Coronary artery (tissue), 2 donors: Measurements from ENCODE around the gene SOWAHA.

Experiments used
- DNase-seq: peaks from one replicate; pipeline ENCODE4 v3.0.0-alpha.2; 2017; ENCODE audit warnings: low spot score
- H3K27ac ChIP-seq, 2 donors: fragments of 200-600 bp; sonication (generic); one replicate each; pipeline ENCODE4 v1.5.1; 2016 to 2019
- H3K4me3 ChIP-seq: fragments of 200-600 bp; sonication (generic); 2 replicates; pipeline ENCODE4 v1.5.1; 2016; ENCODE audit warnings: mild to moderate bottlenecking, moderate library complexity
- TF ChIP-seq, protein P1 (sequence below): fragments of 200-600 bp; sonication (generic); IDR thresholded peaks from one replicate; pipeline ENCODE4 v1.5.1; 2019; ENCODE audit warnings: antibody characterized with exemption

The SOWAHA gene

DNA sequence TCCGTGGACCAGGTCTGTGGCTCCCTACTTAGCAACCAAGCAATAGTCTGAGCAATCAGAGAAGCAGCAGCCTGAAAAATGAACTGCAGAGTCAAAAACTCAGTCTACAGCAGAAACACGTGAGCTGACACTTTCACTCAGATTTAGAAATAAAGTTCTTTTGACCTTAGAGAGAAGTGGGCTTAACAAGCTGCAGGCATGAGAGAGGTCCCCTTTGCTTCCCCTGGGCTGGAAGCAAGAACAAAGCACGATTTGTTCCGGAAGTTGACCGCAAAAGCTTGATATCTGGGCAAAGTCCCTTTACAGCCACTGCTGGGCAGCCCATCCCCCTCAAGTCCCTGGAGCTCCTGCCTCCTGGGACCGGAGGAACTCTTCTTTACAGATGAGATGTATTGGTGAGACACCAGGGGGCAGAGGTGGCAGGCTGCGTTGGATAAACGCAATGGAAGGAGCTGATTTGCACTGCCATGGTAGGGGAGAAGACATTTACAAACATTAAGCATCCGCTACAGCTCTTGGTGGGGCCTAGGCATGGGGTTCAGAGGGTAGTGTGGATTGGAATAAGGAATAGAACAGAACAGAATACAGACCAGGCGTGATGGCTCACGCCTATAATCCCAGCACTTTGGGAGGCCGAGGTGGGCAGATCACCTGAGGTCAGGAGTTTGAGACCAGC lies 5.8 kb upstream of the SOWAHA start:
- TF ChIP-seq, protein P1, sequence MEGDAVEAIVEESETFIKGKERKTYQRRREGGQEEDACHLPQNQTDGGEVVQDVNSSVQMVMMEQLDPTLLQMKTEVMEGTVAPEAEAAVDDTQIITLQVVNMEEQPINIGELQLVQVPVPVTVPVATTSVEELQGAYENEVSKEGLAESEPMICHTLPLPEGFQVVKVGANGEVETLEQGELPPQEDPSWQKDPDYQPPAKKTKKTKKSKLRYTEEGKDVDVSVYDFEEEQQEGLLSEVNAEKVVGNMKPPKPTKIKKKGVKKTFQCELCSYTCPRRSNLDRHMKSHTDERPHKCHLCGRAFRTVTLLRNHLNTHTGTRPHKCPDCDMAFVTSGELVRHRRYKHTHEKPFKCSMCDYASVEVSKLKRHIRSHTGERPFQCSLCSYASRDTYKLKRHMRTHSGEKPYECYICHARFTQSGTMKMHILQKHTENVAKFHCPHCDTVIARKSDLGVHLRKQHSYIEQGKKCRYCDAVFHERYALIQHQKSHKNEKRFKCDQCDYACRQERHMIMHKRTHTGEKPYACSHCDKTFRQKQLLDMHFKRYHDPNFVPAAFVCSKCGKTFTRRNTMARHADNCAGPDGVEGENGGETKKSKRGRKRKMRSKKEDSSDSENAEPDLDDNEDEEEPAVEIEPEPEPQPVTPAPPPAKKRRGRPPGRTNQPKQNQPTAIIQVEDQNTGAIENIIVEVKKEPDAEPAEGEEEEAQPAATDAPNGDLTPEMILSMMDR, result no peak
- Histone ChIP-seq H3K4me3 (no peak overlapping the region), H3K27ac (no peak overlapping the region)
- DNase-seq, result no peak

DNA sequence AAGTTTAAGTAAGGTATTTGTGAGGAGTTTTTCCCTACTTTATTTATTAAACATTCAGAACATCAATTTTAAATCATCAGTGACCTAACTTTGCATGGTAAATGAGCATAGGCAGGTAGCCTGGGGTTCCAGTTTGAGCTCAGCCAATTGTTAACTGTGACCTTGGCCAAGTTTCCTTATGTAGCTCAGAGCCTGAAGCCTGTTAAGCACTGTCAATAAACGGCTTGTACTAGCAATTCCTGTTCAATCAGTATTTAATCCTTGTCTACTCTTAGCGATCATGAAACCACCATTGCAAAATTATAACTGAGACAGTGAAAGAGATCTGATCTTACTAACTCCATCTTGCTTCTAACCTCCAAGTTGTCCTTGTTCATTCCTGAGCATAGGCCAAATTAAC lies 4.7 kb upstream of the SOWAHA start:
- DNase-seq, result no peak
- Histone ChIP-seq H3K4me3 (no peak overlapping the region), H3K27ac (no peak overlapping the region)
- TF ChIP-seq, protein P1, result no peak

DNA sequence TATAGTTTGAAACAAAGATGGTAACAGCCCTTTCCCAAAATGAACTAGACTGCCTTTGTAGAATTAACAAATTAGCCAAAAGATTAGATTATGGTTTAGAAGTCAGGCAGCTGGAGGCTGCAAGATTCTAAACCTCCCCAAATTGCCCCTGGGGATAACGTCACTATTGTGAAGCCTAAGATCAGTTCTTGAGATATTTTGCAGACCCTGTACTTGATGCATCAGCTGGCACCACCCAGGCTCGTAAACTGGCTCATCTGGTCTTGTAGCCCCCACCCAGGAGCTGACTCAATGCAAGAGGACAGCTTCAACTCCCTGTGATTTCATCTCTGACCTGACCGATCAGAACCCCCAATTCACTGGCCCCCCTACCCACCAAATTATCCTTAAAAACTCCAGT lies 4.2 kb upstream of the SOWAHA start:
- no peak for DNase-seq
- Histone ChIP-seq H3K27ac (no peak overlapping the region), H3K4me3 (no peak overlapping the region)
- TF ChIP-seq, protein P1, result no peak

DNA sequence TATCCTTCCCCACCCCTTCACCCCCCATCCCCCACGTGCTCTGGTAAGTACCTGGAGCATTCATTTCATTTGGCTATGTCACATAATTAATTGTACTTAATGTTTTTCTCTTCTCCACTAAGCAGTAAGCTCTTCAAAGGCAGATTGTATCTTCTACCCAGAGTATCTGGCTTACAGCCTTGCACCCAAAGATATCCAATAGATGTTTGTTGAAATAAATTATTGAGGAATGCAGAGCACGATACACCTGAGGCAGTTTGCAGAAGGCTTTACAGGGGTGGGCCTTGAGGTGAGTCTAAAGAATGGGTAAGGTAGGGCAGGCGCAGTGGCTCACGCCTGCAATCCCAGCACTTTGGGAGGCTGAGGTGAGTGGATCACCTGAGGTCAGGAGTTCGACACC lies 2.5 kb upstream of the SOWAHA start:
- no peak for DNase-seq
- Histone ChIP-seq H3K27ac (no peak overlapping the region), H3K4me3 (no peak overlapping the region)
- TF ChIP-seq, protein P1, result no peak

DNA sequence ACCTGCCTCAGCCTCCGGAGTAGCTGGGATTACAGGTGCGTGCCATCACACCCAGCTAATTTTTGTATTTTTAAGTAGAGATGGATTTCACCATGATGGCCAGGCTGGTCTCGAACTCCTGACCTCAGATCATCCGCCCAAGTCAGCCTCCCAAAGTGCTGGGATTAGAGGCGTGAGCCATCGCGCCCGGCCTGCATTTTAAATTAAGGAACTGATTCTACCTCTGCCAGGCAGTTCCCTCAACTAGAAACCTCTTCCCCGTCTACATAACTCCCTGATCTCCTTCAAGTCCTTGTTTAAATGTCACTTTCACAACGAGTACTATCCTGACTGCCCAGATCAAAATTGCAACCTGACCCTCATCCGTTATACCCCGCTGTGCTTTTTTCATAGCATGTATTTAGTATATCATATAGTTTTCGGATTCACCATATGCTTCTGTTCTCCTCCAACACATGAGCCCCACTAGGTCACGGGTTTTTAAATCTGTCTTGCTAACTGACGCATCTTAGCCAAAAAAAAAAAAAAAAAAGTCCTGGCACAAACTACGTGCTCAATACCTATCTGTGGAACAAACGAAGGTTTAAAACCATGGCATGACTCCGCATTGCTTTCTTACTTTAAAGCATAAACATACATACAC lies 858 bp upstream of the SOWAHA start:
- DNase-seq, result no peak
- TF ChIP-seq, protein P1, result no peak
- H3K4me3 ChIP-seq, result no peak overlapping the region
- no peak overlapping the region for H3K27ac ChIP-seq

DNA sequence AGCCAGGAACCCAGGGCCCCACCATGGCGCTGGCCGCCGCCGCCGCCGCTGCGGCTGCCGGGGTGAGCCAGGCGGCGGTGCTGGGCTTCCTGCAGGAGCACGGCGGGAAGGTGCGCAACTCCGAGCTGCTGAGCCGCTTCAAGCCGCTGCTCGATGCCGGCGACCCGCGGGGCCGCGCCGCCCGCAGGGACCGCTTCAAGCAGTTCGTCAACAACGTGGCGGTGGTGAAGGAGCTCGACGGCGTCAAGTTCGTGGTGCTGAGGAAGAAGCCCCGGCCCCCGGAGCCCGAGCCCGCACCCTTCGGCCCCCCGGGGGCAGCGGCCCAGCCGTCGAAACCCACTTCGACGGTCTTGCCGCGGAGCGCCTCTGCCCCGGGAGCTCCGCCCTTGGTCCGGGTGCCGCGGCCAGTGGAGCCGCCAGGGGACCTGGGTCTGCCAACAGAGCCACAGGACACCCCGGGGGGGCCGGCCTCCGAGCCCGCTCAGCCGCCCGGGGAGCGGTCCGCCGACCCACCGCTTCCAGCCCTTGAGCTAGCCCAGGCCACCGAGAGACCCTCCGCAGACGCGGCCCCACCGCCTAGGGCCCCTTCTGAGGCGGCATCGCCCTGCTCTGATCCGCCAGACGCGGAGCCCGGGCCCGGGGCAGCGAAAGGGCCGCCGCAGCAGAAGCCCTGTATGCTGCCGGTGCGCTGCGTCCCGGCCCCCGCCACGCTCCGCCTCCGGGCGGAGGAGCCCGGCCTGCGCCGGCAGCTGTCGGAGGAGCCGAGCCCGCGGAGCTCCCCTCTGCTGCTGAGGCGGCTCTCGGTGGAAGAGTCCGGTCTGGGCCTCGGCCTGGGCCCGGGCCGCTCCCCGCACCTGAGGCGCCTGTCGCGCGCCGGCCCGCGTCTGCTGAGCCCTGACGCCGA lies 749 bp downstream of the SOWAHA start:
- TF ChIP-seq, protein P1, result no peak
- peak overlapping the region; percentile 61 for H3K4me3 ChIP-seq
- no peak for DNase-seq
- H3K27ac ChIP-seq, result no peak overlapping the region
